ENCODE results near the gene SLC22A23.

The SLC22A23 gene

DNA sequence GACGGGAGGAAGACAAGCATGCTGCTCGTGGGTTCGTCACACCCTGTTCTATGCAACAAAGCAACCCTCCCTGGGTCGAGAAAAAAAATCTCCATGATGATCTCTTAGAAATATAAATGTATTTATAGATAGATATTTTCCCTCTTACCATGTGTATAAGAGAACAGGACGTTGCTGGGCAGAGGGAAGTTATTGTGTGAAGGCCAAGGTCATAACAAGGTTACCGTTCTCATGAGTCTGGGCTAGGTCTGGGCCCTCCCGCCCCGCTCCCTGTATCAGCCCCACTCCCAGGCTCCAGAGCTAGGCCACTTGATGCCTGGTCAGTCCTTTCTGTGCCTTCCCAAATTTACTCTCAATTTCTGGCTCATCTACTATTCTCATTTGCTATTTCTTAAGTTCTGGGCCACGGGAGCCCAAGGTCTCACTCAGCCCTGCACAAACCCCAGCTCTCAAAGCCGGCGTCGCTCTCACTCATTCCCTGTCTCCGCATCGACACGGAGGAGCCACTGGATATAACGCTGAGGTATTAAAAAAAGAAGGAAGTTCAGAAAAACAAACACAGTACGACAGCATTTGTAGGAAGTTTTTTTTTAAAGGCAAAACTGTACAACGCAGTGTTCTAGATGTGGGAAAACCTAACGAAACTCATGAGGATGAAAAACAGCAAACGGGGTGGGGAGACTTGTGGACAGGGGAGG, 101.3 kb downstream of the SLC22A23 start:
- no peak for TF ChIP-seq GATA3 (IDR thresholded peaks at IDR 0.05; ENCODE audit: low read depth, low read length)
- no peak for TF ChIP-seq GATA2 (IDR thresholded peaks at IDR 0.05; ENCODE audit: low read depth, low read length)

DNA sequence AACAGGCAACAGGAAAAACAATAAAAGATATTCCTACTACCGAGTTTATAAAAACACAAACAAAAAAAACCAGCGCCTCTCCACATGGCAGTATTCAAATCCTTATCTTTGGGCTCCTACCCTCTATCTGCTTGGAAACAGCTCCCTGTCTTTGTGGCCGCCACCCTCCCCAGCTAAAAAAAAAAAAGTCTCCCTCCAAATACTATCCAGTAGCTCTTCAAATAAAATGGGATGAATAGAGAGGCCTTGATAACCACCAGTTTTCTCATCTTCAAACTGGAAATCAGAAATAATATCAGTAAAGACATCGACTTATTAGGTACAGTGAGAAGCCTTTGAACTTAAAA, 101.9 kb downstream of the SLC22A23 start:
- TF ChIP-seq GATA2 (IDR thresholded peaks at IDR 0.05; ENCODE audit: low read depth, low read length) (no peak), GATA3 (IDR thresholded peaks at IDR 0.05; ENCODE audit: low read depth, low read length) (no peak)

DNA sequence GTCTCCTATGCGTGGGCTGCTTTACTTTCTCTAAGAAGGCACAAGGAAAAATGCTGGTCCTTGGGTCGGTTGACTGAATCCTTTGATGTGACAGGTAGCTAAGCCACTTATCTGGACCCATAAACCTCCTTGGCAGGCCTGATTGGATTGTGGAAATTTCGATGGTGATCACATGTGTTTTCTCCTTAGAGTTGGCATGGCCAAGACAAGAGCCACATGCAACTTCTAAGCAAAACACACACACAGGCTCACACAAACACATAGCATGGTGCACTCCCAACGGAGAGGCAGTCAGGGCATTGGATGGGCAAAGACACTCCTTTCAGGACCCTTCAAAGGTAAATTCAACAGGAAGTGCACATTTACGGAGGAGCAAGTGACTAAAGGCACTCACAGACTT, 102.9 kb downstream of the SLC22A23 start:
- no peak for TF ChIP-seq GATA3 (IDR thresholded peaks at IDR 0.05; ENCODE audit: low read depth, low read length)
- TF ChIP-seq GATA2 (IDR thresholded peaks at IDR 0.05; ENCODE audit: low read depth, low read length) = no peak

DNA sequence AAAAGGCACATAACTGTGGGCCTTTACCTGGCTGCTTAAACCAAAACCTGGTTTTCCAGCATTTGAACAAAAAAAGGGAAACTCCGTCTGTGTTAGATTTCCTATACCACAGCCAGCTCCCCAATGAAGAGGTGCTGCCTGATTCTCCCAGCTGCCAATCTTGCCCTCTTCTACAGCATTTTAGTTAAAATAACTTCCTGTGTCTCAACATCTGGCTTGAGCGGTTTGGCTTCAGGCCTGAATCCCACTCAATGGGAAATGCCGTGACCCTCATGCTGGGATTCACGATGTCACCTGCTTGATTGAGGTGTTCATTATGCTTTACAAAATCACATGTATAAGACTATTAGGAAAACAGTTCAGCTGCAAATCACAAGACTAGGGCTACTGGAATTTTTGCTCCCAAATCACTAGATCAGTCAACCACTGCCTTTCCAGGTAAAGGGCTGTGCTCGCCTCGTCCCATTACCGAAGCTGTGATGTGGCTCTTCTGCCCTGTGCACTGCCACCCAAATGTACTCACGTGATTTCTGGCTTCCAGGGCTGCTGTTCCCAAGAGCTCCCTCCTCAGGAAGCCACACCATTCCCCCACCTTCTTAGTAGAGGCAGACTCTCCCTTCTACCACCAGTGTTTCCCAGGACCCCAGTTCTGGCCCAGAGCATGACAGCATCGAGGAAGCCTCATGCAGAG, 103.5 kb downstream of the SLC22A23 start:
- no peak for TF ChIP-seq GATA2 (IDR thresholded peaks at IDR 0.05; ENCODE audit: low read depth, low read length)
- no peak for TF ChIP-seq GATA3 (IDR thresholded peaks at IDR 0.05; ENCODE audit: low read depth, low read length)

DNA sequence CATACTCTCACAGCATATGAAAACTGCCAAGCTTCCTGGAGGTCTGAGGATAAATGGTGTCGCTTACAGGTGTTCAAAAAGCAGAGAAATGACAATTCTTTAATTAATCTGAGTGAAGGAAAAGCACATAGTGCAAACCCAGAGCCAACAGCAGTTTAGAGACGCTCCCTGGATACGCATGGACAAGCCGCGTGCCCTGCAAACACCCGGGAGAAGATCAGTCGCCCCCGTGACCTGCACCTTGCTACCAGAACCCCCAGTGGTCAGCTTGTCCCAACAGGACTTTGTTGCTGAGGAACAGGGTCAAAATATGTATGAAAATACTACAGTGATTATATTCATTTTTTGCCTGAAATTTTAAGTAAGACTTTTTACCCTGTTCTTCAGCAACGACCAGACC, 104.2 kb downstream of the SLC22A23 start:
- TF ChIP-seq GATA3 (IDR thresholded peaks at IDR 0.05; ENCODE audit: low read depth, low read length) (no peak), GATA2 (IDR thresholded peaks at IDR 0.05; ENCODE audit: low read depth, low read length) (no peak)

DNA sequence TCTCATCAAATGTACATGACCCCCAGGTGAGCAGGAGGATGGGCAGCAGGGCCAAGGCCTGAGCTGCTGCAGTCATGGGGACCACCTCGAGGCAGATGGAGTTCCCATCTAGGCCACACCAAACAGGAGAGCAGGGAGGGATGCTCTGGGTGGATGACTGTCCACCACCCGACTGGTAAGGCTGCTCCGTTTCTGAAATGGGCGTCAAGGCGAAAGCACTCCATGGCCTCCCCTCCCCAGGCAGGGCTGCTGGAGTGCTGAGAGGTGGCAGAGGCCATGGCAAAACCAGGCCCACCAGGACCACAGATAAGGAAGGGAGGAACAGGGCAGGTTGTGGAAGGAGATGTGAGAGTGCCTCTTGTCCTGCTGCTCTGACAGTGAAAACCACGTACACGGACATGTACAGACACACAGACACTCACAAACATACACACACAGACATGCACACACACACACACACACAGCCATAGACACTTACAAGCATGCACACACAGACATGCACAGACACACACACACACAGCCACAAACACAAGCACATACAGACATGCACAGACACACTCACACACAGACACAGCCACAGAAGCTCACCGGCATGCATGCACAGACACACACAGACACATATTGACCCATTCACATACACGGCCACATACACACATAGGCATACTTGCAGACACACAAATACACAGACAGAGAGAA, 104.9 kb downstream of the SLC22A23 start:
- TF ChIP-seq GATA2 (IDR thresholded peaks at IDR 0.05; ENCODE audit: low read depth, low read length) (no peak), GATA3 (IDR thresholded peaks at IDR 0.05; ENCODE audit: low read depth, low read length) (no peak)

DNA sequence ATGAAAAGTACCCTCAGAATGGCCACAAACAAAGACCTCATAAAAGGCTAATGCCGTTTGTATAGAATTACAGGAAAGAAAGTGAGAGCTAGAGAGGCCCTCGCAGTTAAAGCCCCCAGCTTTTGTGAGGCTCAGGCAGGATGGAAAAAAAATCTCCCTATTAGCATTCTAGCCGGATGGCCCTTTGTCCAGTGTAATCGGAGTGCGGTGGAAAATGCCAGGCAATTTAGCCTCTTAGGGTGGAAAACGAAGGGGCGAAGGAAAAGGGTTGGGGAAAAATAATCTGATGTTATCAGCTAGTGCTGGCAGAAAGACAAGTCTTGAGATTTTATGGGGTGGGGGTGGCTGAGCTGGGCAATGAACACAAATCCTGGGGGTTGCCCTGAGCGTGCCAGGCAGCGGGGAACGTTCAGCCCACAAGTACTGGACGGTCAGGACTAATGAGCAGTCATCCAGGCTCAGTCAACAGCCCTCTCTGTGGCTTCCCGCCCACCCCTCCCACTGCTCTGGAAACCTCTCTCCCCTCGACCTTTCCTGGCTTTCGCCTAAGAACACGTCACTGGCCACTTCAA, 105.7 kb downstream of the SLC22A23 start:
- TF ChIP-seq GATA3 (IDR thresholded peaks at IDR 0.05; ENCODE audit: low read depth, low read length) = no peak

DNA sequence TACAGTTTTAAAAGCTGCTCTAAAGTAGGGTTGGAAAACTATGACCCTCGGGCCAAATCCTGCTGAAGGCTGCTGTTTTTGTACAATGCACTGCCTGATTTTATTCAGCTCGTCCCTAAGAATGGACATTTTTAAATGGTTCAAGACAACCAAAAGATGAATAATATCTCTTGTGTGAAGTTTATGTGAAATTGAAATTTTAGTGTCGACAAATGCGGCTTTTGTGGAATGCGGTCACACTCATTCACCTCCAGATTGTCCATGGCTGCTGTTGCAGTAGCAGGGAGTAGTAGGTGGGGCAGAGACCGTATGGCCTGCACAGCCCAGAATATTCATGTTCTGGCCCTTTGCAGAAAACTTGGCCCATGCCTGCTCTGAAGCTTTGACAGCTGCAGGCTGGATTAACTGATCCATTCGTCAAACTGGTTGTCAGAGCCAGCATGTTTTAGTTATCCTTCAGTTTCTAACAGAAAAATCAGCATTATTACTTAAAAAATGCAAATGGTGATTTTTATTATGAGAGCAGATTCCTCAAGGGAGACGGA, 106.5 kb downstream of the SLC22A23 start:
- no peak for TF ChIP-seq GATA2 (IDR thresholded peaks at IDR 0.05; ENCODE audit: low read depth, low read length)
- TF ChIP-seq GATA3 (IDR thresholded peaks at IDR 0.05; ENCODE audit: low read depth, low read length) = no peak

DNA sequence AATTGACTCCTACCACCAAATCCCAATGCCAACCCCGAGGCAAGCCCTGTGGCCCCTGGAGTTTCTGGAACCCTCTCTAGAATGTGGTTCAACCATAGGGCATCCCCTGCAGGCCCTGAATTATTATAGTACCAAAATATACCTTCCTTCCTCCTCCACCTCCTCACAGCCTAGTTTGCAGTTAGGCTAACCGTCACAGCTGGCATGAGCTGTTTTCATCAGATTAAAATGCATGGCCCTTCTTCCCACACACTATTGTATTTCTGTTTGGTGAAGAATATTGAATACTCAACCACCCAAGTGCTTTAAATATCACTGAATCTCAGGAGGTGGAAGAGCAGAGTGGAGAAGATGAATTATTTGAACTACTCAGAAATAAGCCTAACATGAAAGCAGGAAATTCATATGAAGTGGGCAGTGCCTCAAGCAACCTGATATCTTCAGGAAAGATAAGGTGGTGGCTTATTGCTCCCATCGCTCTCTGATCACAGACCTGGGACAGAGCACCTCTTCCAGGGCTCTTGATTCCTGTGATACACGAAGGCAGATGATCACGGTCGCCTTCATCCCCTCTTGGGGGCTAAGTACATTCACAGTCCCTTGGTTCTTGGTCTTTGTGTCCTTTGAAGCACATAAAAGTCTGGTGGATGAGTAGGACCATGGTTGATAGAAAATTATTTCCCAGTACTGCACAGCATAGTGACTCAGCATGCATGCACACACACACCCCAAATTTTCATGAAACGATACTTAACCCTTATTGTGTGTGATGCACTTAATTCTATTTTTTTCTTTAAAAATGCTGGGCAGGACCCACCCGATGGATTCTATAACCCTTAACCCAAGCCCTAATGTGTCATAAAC, 107.2 kb downstream of the SLC22A23 start:
- no peak for TF ChIP-seq GATA2 (IDR thresholded peaks at IDR 0.05; ENCODE audit: low read depth, low read length)
- no peak for TF ChIP-seq GATA3 (IDR thresholded peaks at IDR 0.05; ENCODE audit: low read depth, low read length)

DNA sequence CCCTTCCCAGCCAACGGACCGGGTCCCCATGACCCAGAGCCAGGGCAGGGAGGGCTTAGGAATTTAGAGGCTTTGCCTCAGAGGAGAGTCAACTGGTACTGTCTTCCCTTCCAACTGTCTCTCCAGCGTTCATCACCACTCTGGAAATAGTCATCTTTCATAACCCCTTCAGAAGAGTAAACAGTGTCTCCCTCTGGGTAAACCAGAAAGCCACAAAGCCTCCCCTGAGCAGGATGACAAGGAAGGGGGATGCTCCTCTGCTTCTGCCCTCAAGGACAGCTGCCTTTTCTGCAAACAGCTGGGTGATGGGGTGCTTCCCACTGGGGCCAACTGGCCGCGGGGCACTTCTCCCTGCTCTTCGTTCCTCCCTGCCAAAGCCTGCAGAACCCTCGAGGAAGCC, 108.0 kb downstream of the SLC22A23 start:
- TF ChIP-seq GATA2 (IDR thresholded peaks at IDR 0.05; ENCODE audit: low read depth, low read length) (no peak), GATA3 (IDR thresholded peaks at IDR 0.05; ENCODE audit: low read depth, low read length) (no peak)

DNA sequence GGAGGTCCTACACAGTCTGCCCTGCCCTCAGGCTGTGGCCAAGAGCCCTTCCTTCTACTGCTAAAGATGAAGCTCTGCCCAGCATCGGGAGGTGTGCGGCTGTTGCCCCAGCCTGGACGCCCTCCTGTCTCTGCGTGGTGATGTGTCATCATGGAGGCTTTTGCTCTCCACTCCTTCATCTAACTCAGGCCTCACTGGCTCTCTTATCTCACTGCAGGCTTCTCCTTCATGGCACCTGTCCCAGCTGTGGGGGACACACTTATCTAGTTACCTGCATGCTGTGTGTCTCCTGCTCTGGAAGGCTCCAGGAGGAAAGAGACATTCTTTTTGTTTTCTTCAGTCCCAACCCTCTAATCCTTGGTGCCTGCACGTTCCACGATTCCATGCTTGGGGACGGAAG, 109.0 kb downstream of the SLC22A23 start:
- TF ChIP-seq GATA3 (IDR thresholded peaks at IDR 0.05; ENCODE audit: low read depth, low read length) (no peak), GATA2 (IDR thresholded peaks at IDR 0.05; ENCODE audit: low read depth, low read length) (no peak)

DNA sequence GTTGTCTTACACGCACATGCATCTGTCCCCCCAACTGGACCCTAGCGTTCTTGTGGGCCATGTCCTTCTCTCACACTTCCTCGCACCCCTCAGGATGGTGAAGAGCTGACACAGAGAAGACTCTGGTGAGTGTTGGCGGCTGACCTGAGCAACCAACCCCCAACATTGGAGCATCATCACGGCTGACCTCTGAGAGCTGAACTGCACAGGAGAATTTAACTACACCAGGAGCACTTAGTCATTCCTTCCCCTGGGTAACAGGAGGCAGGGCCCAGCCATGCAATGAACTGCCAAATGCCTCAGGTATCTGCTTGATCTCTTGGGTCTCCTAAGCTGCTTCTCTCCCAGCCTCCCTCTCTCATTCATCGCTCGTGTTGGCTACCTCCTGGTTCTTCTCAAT, 109.6 kb downstream of the SLC22A23 start:
- no peak for TF ChIP-seq GATA3 (IDR thresholded peaks at IDR 0.05; ENCODE audit: low read depth, low read length)
- no peak for TF ChIP-seq GATA2 (IDR thresholded peaks at IDR 0.05; ENCODE audit: low read depth, low read length)

DNA sequence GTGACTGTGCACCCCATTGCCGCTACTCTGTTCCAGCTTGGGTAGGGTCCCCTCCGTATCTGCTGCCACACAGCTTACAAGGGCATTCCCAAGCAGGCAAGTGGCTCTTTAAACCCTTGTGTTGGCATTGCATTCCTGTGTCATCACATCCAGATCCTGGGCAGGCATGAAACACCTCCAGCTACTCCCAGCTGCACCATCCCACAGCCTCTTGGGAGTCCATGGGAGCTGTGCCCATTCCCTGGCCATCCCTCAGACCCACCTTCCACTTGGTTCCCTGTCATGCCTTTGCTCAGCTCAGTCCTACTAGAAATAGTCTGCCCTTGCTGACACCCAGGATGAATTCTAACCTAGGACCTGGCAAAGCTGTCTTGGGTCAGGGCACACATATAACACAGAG, 110.4 kb downstream of the SLC22A23 start:
- no peak for TF ChIP-seq GATA3 (IDR thresholded peaks at IDR 0.05; ENCODE audit: low read depth, low read length)
- no peak for TF ChIP-seq GATA2 (IDR thresholded peaks at IDR 0.05; ENCODE audit: low read depth, low read length)
